Fibroblast of lung (primary cell): ENCODE data around the gene STPG1. TPM values are rescaled to one million over a fixed set of nuclear protein-coding genes. Genes with fewer than 3 reads are reported as not detected.

Source experiments
- DNase-seq, 2 donors: peaks; one replicate each; pipeline versions ENCODE4 v3.0.0 to v3.0.0-alpha.2; 2010; ENCODE audit warnings: low read depth in 2 of 2
- H2AFZ ChIP-seq: 2 replicates; pipeline ENCODE4 v1.5.1; 2012; ENCODE audit warnings: low read length, control low read depth, inconsistent platforms
- H3K27ac ChIP-seq: 2 replicates; pipeline ENCODE4 v1.5.1; 2011; ENCODE audit warnings: low read length, control low read depth; ENCODE audit not compliant: insufficient read depth
- H3K27me3 ChIP-seq: 2 replicates; pipeline ENCODE4 v1.5.1; 2011; ENCODE audit warnings: mild to moderate bottlenecking, low read length; ENCODE audit not compliant: control insufficient read depth, insufficient read depth
- H3K36me3 ChIP-seq: 2 replicates; pipeline ENCODE4 v1.5.1; 2011; ENCODE audit warnings: low read length; ENCODE audit not compliant: control insufficient read depth, insufficient read depth
- H3K4me1 ChIP-seq: 2 replicates; pipeline ENCODE4 v1.5.1; 2011; ENCODE audit warnings: low read length; ENCODE audit not compliant: control insufficient read depth, insufficient read depth; ENCODE audit errors: extremely low read depth
- H3K4me2 ChIP-seq: 2 replicates; pipeline ENCODE4 v1.5.1; 2011; ENCODE audit warnings: low read length, control low read depth; ENCODE audit not compliant: insufficient read depth; ENCODE audit errors: extremely low read depth
- H3K4me3 ChIP-seq, 4 experiments: fragments of 200-600 bp in 1 of 4; sonication (generic) in 1 of 4; replicated peaks in 1 of 4; 2 replicates each; pipeline ENCODE4 v1.5.1; 2011 to 2016; ENCODE audit warnings: low read length in 4 of 4, low read depth in 3 of 4, mild to moderate bottlenecking in 3 of 4, control low read depth in 2 of 4, inconsistent platforms in 1 of 4, mixed read lengths in 1 of 4; ENCODE audit not compliant: insufficient read depth in 1 of 4; ENCODE audit errors: control extremely low read depth in 1 of 4
- H3K79me2 ChIP-seq: 2 replicates; pipeline ENCODE4 v1.5.1; 2012; ENCODE audit warnings: mild to moderate bottlenecking, low read length, inconsistent platforms; ENCODE audit not compliant: control insufficient read depth, insufficient read depth
- H3K9ac ChIP-seq: 2 replicates; pipeline ENCODE4 v1.5.1; 2011; ENCODE audit warnings: mild to moderate bottlenecking, low read length, control low read depth; ENCODE audit not compliant: insufficient read depth
- H3K9me3 ChIP-seq: 2 replicates; pipeline ENCODE4 v1.5.1; 2012; ENCODE audit warnings: low read depth, low read length; ENCODE audit not compliant: control insufficient read depth, insufficient read depth
- H4K20me1 ChIP-seq: 2 replicates; pipeline ENCODE4 v1.5.1; 2011; ENCODE audit warnings: low read length; ENCODE audit not compliant: control insufficient read depth, insufficient read depth; ENCODE audit errors: extremely low read depth
- EZH2 ChIP-seq: IDR thresholded peaks from 2 replicates; pipeline ENCODE4 v1.5.1; 2012; ENCODE audit warnings: low read length, control low read depth, mild to moderate bottlenecking; ENCODE audit errors: missing control alignments
- polyA plus RNA-seq, 2 donors: library from polyadenylated mRNA; depleted of rRNA in 1 of 2; stranded (reverse) in 1 of 2; unstranded in 1 of 2; fragments of >200 nt; gene quantifications; 2 replicates each; pipeline ENCODE4 v1.2.1, GENCODE V29; 2011 to 2012; ENCODE audit warnings: missing spikeins in 1 of 2
- total RNA-seq: library from RNA; depleted of rRNA; stranded (reverse); fragments of >200 nt; gene quantifications from 2 replicates; pipeline ENCODE4 v1.2.1, GENCODE V29; 2014
- TF ChIP-seq, protein P1 (sequence below), 2 donors: IDR thresholded peaks in 1 of 2; conservative IDR thresholded peaks in 1 of 2; 1 replicate in 1 of 2; 2 replicates in 1 of 2; pipeline ENCODE4 v1.5.1; 2011 to 2012; ENCODE audit warnings: low read length in 2 of 2, control low read depth in 1 of 2, inconsistent platforms in 1 of 2, low read depth in 1 of 2, mild to moderate bottlenecking in 1 of 2

The STPG1 gene
- total and polyA plus RNA-seq, 2 donors (not counting 1 experiment from before 2014, with no cell fraction given) = 7.9 to 8.5 TPM

DNA sequence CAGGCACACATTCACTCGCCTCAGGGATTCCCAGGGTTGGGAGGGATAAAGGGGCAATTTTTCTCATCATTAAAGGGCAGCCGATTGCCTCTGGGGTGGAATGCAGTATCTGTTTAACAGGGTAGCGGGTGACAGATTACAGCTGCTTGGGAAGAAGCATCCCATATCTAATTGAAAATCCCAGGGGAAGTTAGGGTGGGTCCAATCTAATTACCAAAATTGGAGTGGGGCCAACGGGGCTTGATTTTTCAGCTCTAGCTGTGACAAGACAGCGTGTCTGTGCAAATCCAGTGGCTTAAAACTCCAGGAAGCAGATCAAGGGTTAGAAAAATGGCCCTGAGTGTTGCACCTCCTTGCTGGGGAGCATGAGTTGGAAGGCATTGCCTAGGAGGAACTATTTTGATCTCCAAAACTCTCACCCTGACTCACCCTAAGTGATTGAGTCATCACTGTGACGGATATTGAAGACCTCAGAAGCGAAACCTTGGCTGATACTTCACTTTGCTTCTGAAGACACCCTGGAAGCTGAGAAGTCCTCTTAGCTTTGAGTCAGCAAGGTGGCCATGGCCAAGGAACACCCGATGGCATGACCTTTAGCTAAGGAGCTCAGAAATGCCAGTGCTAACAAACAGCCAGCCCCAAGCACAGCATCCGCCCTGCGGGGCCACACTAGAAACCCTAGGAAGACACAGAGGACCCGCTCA lies 48.5 kb downstream of the STPG1 start:
- peak overlapping the region; percentile 63 for H3K4me2 ChIP-seq
- no peaks in the 10 kb centered on the region for H4K20me1 ChIP-seq
- DNase-seq = peak; percentile 93
- TF ChIP-seq, protein P1, sequence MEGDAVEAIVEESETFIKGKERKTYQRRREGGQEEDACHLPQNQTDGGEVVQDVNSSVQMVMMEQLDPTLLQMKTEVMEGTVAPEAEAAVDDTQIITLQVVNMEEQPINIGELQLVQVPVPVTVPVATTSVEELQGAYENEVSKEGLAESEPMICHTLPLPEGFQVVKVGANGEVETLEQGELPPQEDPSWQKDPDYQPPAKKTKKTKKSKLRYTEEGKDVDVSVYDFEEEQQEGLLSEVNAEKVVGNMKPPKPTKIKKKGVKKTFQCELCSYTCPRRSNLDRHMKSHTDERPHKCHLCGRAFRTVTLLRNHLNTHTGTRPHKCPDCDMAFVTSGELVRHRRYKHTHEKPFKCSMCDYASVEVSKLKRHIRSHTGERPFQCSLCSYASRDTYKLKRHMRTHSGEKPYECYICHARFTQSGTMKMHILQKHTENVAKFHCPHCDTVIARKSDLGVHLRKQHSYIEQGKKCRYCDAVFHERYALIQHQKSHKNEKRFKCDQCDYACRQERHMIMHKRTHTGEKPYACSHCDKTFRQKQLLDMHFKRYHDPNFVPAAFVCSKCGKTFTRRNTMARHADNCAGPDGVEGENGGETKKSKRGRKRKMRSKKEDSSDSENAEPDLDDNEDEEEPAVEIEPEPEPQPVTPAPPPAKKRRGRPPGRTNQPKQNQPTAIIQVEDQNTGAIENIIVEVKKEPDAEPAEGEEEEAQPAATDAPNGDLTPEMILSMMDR (conservative IDR thresholded peaks at IDR 0.05 in 1 of 2, IDR thresholded peaks at IDR 0.05 in 1 of 2; ENCODE audit: low read depth in 1 of 2, low read length in 2 of 2) = no peak
- no peak for TF ChIP-seq EZH2
- H3K4me1 ChIP-seq = peaks cover 16% of the 10 kb centered on the region
- no peak overlapping the region for H2AFZ ChIP-seq
- no peak overlapping the region for H3K4me3 ChIP-seq
- no peak overlapping the region for H3K9ac ChIP-seq
- H3K79me2 ChIP-seq = no peaks in the 10 kb centered on the region
- no peaks in the 10 kb centered on the region for H3K9me3 ChIP-seq
- no peaks in the 10 kb centered on the region for H3K27me3 ChIP-seq
- peak overlapping the region; percentile 8 for H3K27ac ChIP-seq
- no peaks in the 10 kb centered on the region for H3K36me3 ChIP-seq

DNA sequence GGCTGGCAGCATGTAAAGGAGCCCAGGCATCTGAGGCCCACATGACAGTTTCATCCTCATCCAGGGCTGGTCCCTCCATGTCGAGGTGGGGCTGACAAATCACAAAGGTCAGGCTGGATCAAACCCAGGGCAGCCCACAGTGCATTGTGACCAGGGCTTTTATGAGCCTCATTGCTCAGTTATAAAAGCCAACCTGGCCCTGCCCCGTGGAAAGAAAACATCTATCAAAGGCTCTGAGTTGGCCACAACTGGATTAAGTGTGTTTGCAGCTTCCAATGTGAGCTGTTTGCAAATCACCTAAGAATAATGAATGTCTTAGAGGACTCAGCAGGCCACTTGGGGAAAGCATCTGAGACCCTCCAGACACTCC lies 49.0 kb downstream of the STPG1 start:
- Histone ChIP-seq H3K9me3 (no peaks in the 10 kb centered on the region), H3K4me3 (no peak overlapping the region), H3K36me3 (no peaks in the 10 kb centered on the region), H3K27ac (no peak overlapping the region), H3K9ac (no peak overlapping the region), H2AFZ (no peak overlapping the region), H3K27me3 (no peaks in the 10 kb centered on the region), H3K4me1 (peaks cover 16% of the 10 kb centered on the region), H3K4me2 (peak overlapping the region; percentile 36), H3K79me2 (no peaks in the 10 kb centered on the region), H4K20me1 (no peaks in the 10 kb centered on the region)
- peak; percentile 10 to 50 for DNase-seq
- TF ChIP-seq, protein P1 (conservative IDR thresholded peaks at IDR 0.05 in 1 of 2, IDR thresholded peaks at IDR 0.05 in 1 of 2; ENCODE audit: low read depth in 1 of 2, low read length in 2 of 2) = no peak
- no peak for TF ChIP-seq EZH2

DNA sequence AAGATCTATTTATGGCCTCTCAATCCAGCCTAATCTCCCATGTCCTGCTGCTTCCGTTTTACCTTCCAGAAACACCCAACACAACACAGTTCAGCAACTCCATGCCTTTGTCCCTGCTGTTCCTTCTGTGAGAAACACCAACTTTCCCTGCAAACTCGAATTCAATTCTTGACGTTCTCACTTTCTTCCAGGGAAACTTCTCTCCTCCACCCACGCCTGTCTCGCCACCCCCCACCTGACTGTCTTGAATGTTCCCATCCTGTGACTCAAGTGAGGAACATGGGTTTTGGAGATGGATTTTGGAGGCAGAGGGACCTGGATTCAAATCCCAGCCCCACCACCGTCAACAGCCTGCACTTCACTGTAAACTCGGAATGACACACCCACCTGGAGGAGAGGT lies 49.6 kb downstream of the STPG1 start:
- H3K4me2 ChIP-seq = no peak overlapping the region
- H3K4me1 ChIP-seq = peaks cover 16% of the 10 kb centered on the region
- TF ChIP-seq, protein P1 (conservative IDR thresholded peaks at IDR 0.05 in 1 of 2, IDR thresholded peaks at IDR 0.05 in 1 of 2; ENCODE audit: low read depth in 1 of 2, low read length in 2 of 2) = no peak
- TF ChIP-seq EZH2 = no peak
- H4K20me1 ChIP-seq = no peaks in the 10 kb centered on the region
- DNase-seq = no peak
- H3K9ac ChIP-seq = no peak overlapping the region
- no peaks in the 10 kb centered on the region for H3K27me3 ChIP-seq
- H3K4me3 ChIP-seq = no peak overlapping the region
- H2AFZ ChIP-seq = no peak overlapping the region
- H3K36me3 ChIP-seq = no peaks in the 10 kb centered on the region
- H3K79me2 ChIP-seq = no peaks in the 10 kb centered on the region
- no peak overlapping the region for H3K27ac ChIP-seq
- H3K9me3 ChIP-seq = no peaks in the 10 kb centered on the region
